Endometrium (tissue), 2 donors: ENCODE data around the gene SREBF2.

Source experiments
- FAIRE-seq: peaks from 2 replicates; lab custom pipeline; 2012; peaks lifted over from hg19 to GRCh38; lab: Jason Lieb, UNC
- donor health status: control.
- donor health status: control.

SREBF2 gene

DNA sequence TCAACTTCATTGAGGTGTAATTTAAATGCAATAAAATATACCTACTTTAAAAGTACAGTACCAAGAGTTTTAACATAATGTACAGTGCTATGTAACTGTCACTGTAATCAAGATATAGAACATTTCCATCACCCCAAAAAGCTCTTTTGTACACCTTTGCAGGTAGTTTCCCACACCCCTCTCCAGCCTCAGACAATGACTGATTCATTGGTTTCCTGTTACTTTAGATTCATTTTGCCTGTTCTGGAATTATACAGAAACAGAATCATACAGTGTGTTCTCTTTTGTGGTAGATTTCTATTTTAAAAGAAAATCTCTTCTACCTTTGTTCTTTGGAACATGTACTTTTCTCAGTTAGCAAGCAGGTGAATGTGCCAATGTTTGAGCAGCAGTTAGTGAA, 43.8 kb downstream of the SREBF2 start:
- no peak for FAIRE-seq

GRCh38 chr22:41880653-41881052, 47.7 kb downstream of the SREBF2 start:
- FAIRE-seq: no peak

DNA sequence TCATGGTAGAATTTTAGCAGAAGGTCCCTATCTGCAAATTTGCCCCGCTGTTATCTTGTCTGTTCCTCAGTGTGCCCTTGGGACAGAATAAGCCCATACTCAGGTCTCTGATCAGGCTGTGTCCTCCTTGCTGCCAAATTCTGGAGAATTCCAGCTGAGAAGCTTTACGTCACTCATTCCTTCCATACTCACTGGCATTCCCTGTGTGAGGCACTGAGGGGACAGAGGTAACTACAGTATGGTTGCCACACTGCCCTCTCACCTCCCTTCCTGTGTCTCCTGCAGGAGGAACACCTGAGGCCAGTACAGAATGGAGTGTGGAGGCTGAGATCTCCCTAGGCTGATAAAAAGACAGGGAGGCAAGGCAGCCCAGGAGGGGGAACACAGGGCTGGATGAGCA, 50.5 kb downstream of the SREBF2 start:
- FAIRE-seq: no peak

GRCh38 chr22:41885116-41885515, 52.2 kb downstream of the SREBF2 start:
- no peak for FAIRE-seq

- FAIRE-seq: no peak
These were observed 52.6 kb downstream of the SREBF2 start for GRCh38 chr22:41885516-41885915.

GRCh38 chr22:41888627-41889200, 55.8 kb downstream of the SREBF2 start:
- FAIRE-seq: no peak

GRCh38 chr22:41891407-41891806, 58.5 kb downstream of the SREBF2 start:
- no peak for FAIRE-seq

GRCh38 chr22:41892721-41893120, 59.8 kb downstream of the SREBF2 start:
- no peak for FAIRE-seq

GRCh38 chr22:41893591-41894375, 60.9 kb downstream of the SREBF2 start:
- no peak for FAIRE-seq

DNA sequence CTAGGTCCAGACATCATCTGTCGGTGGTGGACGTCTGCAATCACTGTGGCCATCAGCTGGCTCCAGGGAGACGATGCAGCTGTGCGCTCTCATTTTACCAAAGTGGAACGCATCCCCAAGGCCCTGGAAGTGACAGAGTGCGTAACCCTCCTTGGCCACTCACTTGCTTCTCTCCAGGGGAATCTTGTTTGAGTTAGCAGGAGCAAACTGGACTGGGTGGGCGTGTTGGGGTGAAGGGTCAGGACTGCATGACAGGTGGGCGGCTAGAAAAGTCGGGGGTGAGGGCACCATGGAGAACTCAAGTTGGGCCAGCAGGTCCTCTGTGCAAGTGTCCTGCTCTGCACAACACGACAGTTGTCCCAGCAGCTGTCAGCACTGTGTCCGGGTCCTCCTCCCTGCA, 65.7 kb downstream of the SREBF2 start:
- FAIRE-seq: no peak

DNA sequence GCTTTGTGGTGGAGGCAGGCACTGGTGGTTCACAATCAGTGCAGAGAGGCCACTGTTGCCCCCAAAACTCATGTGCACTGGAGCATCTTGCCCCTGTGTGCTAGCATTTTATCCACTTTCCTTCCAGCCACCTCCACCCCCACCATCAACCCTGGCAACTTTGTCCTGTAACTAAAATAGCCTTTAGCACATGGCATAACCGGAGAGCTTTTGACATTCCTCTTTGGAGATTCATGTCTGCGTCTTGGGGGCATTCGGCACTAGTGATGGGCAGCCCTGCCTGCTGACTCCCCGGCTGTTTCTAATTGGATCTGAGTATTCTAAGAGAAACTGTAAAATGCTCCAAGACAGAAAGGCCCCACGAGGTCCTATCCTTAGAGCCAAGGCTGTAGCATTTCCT, 66.2 kb downstream of the SREBF2 start:
- FAIRE-seq: no peak

GRCh38 chr22:41899992-41900651, 67.2 kb downstream of the SREBF2 start:
- no peak for FAIRE-seq

GRCh38 chr22:41900652-41901312, 67.9 kb downstream of the SREBF2 start:
- FAIRE-seq: no peak

DNA sequence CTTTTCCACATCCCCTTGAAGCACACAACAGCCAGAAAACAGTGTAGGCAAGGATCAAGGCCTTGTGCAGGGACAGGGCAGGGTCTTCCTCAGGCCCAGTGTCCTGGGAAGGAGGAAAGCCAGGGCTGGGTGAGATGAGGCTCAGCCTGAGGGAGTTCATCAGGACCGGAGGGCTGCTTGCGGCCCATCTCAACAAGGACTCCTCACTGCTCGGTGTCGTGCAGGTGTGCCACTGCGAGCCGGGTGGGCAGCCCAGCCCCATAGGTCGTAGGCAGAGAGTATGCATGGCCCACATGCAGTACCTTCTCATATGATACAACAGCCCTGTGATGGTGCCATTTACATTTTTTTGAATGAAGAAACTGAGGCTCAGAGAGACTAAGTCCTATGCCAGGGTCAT, 69.1 kb downstream of the SREBF2 start:
- FAIRE-seq: no peak

GRCh38 chr22:41902932-41903421, 70.1 kb downstream of the SREBF2 start:
- FAIRE-seq: no peak

GRCh38 chr22:41904450-41905410, 71.8 kb downstream of the SREBF2 start:
- FAIRE-seq: no peak

GRCh38 chr22:41905411-41906202, 72.7 kb downstream of the SREBF2 start:
- no peak for FAIRE-seq

- FAIRE-seq: no peak
These were observed 73.9 kb downstream of the SREBF2 start for GRCh38 chr22:41906822-41907221.

DNA sequence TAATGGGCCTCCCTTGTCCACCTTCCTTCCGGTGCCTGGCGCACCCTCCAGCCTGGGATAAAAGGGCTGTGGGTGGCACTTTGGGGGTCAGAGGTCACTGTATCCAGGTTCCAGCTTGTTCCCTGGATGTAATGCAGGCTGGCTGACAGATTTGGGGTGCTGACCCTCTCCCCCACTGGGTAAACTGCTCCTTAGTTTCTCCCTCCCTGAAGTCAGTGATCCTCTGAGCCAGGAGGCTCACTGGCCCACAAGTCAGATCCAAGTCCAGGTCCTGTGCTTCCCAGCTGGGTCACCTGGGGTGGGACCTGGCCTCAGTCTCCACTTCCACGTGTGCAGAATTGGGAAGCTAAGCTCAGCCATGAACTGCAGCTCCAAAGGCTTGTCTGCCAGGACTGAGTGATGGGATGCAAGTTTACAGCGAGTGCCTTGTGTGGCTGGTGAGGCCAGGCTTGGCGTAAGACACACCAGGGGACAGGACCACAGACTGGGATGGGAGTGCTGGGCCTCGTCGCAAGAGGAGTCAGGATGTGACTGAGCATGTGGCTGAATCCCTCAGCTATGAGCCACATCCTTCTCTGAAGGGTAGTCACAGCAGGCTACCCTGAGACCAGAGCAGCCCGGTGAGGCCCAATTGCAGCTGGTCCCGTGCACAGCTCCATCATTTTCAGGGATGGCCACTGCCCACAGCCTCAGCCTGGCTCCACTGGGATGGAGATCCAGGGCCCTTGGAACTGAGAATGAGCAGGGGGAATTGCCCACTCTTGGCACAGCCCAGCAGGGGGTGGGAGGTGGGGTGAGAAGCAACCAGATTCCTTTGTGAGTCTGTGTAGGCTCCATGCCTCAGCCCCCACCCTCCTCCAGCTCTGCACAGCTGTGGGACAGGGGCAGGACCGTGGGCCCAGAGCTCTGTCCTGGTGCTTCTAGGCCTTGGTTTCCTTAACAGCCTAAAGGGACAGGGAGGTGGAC, 74.8 kb downstream of the SREBF2 start:
- FAIRE-seq: no peak
